ENCODE measurements around the gene SOX9. TPM values are rescaled to one million over a fixed set of nuclear protein-coding genes. Genes with fewer than 3 reads are reported as not detected.
"Not testable (repeated sequence)": the region's sequence is repeated elsewhere in the genome, so short reads cannot be mapped to it uniquely, and the experiment has no call there.

The SOX9 gene
- total RNA-seq, 1 donor from 2014 or later: not detected

DNA sequence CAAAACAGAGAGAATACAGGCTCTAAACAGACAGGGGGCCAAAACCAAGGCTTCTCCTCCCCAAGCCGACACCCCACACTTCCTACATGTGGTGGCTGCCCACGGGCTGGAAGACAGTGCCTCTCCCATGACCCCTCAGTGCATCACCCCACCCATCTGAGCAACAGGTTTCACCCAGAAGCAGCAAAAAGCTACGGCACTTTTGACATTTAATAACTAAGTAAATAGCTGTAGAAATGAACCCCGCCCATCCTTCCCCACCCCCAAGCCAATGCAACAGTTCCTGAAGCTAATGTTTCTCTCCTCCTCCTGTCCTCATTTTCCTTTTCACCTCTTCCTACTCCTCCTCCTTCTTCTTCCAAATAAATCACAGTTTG lies 9.9 kb upstream of the SOX9 start:
- intact Hi-C loops (cut with micrococcal nuclease): no loop called here

DNA sequence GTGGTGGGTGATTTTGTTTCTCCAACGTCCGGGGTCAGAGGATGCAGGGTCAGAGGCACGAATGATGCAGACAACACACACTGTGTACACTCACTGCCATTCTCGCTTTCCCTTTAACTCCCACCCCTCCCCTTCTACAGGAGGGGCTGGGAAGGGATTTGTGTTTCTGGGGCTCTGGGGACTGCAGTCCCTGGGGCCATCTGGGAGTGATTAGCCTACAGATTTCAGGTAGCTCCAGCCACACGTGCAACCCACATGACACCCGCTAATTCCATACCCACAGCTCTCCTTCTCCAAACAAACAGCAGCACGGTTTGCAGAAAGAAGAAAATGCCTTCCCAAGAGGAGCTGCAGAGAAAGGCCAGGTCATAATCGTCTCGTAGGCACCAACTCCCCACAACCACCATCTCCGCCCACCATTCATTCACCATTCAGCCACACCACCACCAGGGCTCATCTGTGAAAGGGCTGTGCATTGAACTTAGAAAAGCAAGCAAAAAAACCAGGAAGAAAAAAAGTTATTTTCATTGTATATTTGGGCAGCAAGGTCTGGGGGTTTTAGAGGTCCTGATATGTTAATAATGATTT lies 9.4 kb upstream of the SOX9 start:
- intact Hi-C loops (cut with micrococcal nuclease): no loop called here

- intact Hi-C loops (cut with micrococcal nuclease): not testable (repeated sequence)
These were observed 8.9 kb upstream of the SOX9 start for GRCh38 chr17:72111926-72112325.

DNA sequence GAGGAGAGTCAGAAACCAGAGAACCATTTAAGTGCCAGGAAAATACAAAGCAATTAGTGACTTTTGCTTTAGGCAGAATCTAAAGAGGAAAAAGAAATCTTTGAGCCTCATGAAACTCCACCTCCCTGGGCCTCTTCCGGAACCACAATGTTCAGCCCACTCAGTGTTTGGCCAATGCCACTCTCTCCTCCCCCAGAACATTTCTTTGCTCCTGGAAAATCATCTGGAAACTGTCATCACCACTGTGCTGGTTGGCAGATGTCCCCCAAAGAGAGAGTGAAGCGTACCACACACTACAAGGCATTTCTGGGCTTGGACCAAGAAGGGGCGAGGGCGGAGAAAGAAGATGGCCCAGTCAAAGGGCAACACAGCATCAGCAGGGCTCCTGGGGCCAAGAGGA lies 7.1 kb upstream of the SOX9 start:
- intact Hi-C loops (cut with micrococcal nuclease): no loop called here

DNA sequence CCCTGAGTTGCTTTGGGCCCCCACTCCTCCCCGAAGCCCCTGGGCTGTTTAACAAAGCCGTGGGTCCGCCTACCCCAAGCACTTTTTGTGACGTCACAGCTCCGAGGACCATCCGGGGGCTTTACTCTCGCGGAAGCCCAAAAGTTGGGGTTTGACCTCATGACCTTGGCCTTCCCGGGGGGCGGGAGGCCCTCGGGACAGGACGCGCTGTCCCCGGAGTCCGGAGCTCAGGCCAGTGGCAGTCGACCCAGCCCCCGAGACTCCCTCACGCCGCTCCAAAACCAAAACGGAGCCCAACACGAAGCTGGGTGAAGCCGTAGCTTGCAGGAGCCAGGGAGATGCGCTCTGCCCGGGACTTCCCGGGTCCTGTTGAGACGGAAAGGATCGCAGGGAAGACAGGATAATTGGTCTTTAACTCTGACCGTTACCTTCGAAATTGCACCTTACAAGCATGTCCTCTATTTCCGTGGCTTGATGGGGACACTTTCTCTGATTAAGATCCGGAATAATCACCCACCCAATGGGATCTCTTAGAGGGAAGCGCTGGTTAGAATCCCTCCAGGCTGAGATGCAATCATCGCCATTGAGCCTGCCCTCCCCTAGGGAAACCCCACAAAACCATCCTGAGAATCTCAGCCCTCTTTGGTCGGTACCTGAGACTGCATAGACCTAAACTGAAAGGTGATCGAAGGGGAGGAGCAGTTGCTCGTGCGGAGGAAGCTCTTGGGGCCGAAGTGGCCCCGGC lies 4.9 kb upstream of the SOX9 start:
- intact Hi-C loops (cut with micrococcal nuclease): no loop called here

DNA sequence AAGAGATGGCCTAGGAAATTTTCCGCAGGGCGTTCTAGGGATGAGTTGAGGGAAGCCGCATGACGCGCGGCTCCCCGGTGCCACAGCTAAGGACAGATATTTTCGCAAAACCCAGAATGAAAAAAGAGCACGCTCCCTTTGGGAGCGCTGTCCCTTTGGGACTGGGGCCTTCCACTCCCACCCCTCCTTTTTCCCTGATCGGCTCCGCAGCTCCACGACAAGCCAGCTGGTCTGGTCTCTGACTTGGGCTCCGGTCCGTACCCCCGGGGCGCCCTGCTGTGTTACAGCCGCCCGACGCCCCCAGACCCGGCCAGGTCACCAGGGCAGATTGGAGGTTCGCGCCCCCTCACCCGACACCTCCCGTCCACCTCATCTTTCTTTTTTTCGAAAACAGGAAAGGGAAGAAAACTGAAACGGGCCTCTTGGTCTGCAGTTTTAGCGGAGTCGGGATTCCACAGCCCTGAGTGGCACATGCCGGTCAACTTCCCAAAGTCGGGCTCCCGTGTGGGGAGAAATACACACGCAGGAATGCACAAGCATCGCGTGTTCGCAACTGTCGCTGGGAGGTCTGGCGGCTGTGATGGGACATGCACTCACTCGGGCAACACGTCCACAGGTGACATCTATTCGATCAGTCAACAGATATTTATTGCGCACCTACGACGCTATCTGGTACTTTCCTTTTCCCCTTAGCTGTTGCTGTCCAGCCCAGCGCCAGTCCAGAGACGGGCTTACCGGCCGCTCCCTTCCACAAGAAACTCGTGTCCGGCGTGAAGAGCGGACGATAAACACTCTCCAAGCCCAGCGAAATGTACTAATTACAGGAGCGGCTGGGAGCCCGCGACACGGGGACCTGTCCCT lies 3.9 kb upstream of the SOX9 start:
- intact Hi-C loops (cut with micrococcal nuclease): no loop called here

GRCh38 chr17:72117535-72118334 lies 3.1 kb upstream of the SOX9 start:
- intact Hi-C loops (cut with micrococcal nuclease): no loop called here

DNA sequence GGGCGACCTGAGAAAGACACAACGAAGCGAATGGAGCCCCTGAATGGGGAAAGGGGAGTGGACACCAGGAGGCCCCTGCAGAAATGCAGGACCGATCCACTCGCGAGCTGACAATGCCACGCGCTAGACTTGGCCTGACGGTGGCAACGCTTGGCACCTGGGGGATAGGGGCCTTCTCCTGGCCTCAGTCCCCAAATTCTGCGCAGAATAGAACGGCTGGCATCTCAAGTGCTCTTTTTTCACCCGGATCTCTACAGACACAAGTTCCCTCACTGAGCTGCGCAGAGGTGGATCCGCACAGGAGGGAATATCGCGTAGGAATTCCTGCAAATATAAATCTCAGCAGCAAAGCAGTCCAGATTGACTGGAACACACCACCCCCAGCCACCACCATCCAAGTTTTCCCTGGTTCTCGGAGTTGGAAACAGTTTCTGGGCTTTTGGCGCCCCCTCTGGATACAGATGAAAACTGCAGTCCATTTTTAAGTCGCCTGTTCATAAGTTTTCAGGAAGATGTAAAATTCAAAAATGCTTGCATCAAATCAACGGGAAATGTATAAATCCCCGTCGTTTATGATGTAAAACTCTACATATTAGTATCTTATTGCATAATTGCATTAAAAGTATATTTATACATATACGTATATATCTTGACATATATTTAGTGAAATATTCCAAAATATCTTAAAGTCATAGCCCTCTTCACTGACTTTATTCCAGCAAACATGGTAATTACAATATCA lies 2.3 kb upstream of the SOX9 start:
- intact Hi-C loops (cut with micrococcal nuclease): no loop called here

GRCh38 chr17:72119077-72119872 lies 1.5 kb upstream of the SOX9 start:
- intact Hi-C loops (cut with micrococcal nuclease): no loop called here

- intact Hi-C loops (cut with micrococcal nuclease): no loop called here
These were observed 763 bp upstream of the SOX9 start for GRCh38 chr17:72119873-72120641.

DNA sequence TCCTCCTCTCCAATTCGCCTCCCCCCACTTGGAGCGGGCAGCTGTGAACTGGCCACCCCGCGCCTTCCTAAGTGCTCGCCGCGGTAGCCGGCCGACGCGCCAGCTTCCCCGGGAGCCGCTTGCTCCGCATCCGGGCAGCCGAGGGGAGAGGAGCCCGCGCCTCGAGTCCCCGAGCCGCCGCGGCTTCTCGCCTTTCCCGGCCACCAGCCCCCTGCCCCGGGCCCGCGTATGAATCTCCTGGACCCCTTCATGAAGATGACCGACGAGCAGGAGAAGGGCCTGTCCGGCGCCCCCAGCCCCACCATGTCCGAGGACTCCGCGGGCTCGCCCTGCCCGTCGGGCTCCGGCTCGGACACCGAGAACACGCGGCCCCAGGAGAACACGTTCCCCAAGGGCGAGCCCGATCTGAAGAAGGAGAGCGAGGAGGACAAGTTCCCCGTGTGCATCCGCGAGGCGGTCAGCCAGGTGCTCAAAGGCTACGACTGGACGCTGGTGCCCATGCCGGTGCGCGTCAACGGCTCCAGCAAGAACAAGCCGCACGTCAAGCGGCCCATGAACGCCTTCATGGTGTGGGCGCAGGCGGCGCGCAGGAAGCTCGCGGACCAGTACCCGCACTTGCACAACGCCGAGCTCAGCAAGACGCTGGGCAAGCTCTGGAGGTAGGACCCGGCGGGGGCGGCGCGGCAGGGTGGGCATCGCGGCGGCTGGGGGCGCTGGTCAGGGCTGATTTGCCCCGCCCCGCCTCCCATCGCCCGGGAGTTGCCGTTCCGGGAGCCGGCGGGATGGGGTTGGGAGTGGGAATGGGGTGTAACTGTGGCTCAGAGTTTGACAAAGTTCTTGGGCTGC lies 567 bp downstream of the SOX9 start:
- intact Hi-C loops (cut with micrococcal nuclease): no loop called here

GRCh38 chr17:72122010-72122764 lies 1.4 kb downstream of the SOX9 start:
- intact Hi-C loops (cut with micrococcal nuclease): no loop called here

DNA sequence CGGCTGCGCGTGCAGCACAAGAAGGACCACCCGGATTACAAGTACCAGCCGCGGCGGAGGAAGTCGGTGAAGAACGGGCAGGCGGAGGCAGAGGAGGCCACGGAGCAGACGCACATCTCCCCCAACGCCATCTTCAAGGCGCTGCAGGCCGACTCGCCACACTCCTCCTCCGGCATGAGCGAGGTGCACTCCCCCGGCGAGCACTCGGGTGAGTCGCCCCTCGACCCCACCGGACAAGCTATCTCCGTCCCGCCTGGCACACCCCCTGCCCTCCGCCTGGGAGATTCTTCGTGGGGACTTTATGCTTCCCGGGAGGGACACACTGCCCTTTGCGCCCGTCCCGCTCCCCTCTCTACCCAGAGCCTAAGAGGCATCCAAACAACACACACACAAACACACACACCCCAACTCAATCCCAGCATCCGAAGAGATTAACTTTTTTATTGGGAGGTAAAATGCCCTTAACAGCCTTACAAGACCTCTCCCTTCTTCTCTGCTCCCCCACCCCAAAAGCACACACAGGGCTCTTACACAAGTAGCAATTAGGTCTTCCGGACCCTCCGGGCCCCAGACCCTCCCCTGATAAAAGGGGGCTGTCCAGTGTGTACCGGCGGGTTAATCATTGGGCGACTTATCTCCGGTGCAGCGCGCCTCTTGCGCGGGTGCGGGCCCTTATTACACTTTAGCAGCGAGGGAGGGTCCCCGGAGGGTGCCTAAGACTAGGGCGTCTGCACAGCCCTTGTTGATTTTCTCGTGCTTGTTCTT lies 2.1 kb downstream of the SOX9 start:
- intact Hi-C loops (cut with micrococcal nuclease): no loop called here

GRCh38 chr17:72123530-72124437 lies 3.0 kb downstream of the SOX9 start:
- intact Hi-C loops (cut with micrococcal nuclease): no loop called here

DNA sequence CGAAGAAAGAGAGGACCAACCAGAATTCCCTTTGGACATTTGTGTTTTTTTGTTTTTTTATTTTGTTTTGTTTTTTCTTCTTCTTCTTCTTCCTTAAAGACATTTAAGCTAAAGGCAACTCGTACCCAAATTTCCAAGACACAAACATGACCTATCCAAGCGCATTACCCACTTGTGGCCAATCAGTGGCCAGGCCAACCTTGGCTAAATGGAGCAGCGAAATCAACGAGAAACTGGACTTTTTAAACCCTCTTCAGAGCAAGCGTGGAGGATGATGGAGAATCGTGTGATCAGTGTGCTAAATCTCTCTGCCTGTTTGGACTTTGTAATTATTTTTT lies 3.6 kb downstream of the SOX9 start:
- intact Hi-C loops (cut with micrococcal nuclease): no loop called here

GRCh38 chr17:72125226-72125651 lies 4.4 kb downstream of the SOX9 start:
- intact Hi-C loops (cut with micrococcal nuclease): no loop called here

Data from T-helper 1 cell treated with Interleukin-12 subunit alpha and Interleukin-12 subunit beta and Interleukin-4 antibody, amounts not matched to agents 30 ng/mL and 1 ng/mL, for 36 hours (primary cell).